OCI-LY7 (cell line): ENCODE results near the gene UQCC5. TPM values are rescaled to one million over a fixed set of nuclear protein-coding genes. Genes with fewer than 3 reads are reported as not detected.

Source experiments
- BruUV-seq: library from RNA; stranded (reverse); fragments of 400-500 nt; replicated peaks from 2 replicates; lab custom pipeline; 2021; lab: Mats Ljungman, UMichigan
- CTCF ChIA-PET: fragments of 300-600 bp; sonication (Branson Sonifier 250); formaldehyde crosslinking; loops from one replicate; lab custom pipeline; 2022; ENCODE audit warnings: antibody characterized with exemption; ENCODE audit not compliant: unreplicated experiment; lab: Charles Lee
- POLR2A ChIA-PET: fragments of 300-600 bp; sonication (Branson Sonifier 250); formaldehyde crosslinking; loops from one replicate; lab custom pipeline; 2022; ENCODE audit warnings: antibody characterized with exemption; lab: Charles Lee
- DNase-seq: peaks from one replicate; pipeline ENCODE4 v3.0.0-alpha.2; 2015; ENCODE audit warnings: low spot score
- H2AFZ ChIP-seq: fragments of 200-600 bp; sonication (generic), shearing (Covaris generic); 2 replicates; pipeline ENCODE4 v1.6.1; 2014; ENCODE audit warnings: mild to moderate bottlenecking, antibody characterized with exemption, low read length, moderate library complexity
- H3K27ac ChIP-seq: fragments of 200-600 bp; sonication (generic); 2 replicates; pipeline ENCODE4 v1.5.1; 2014; ENCODE audit warnings: mixed run types, low read depth, mild to moderate bottlenecking, moderate library complexity, low read length, inconsistent platforms; ENCODE audit not compliant: poor library complexity, severe bottlenecking
- H3K36me3 ChIP-seq: fragments of 200-600 bp; sonication (generic); 2 replicates; pipeline ENCODE4 v1.6.1; 2014; ENCODE audit warnings: mild to moderate bottlenecking, antibody characterized with exemption, low read length, moderate library complexity, mixed read lengths; ENCODE audit not compliant: insufficient read depth
- H3K4me1 ChIP-seq: fragments of 200-600 bp; sonication (generic); 2 replicates; pipeline ENCODE4 v1.5.1; 2014; ENCODE audit warnings: mild to moderate bottlenecking, low read length; ENCODE audit not compliant: insufficient read depth, poor library complexity, severe bottlenecking
- H3K4me2 ChIP-seq: fragments of 200-600 bp; sonication (generic); 2 replicates; pipeline ENCODE4 v1.6.1; 2014; ENCODE audit warnings: mild to moderate bottlenecking, low read length
- H3K4me3 ChIP-seq: fragments of 200-600 bp; sonication (generic); 2 replicates; pipeline ENCODE4 v1.5.1; 2014; ENCODE audit warnings: mild to moderate bottlenecking, low read depth, low read length; ENCODE audit not compliant: poor library complexity, severe bottlenecking
- H3K79me2 ChIP-seq: fragments of 200-600 bp; sonication (generic); 2 replicates; pipeline ENCODE4 v1.6.1; 2016; ENCODE audit warnings: low read depth, mild to moderate bottlenecking, low read length, moderate library complexity, mixed read lengths; ENCODE audit not compliant: insufficient read depth
- H3K9me2 ChIP-seq: fragments of 200-600 bp; sonication (generic); 2 replicates; pipeline ENCODE4 v1.6.1; 2016; ENCODE audit warnings: mild to moderate bottlenecking, low read length, mixed read lengths; ENCODE audit not compliant: insufficient read depth
- H3K9me3 ChIP-seq: fragments of 200-600 bp; sonication (generic); 2 replicates; pipeline ENCODE4 v1.6.1; 2014; ENCODE audit warnings: mild to moderate bottlenecking, mixed run types, low read length, mixed read lengths
- H4K20me1 ChIP-seq: fragments of 200-600 bp; sonication (generic); 2 replicates; pipeline ENCODE4 v1.6.1; 2014; ENCODE audit warnings: mild to moderate bottlenecking, antibody characterized with exemption, low read length, moderate library complexity, mixed read lengths; ENCODE audit not compliant: insufficient read depth
- EZH2phosphoT487 ChIP-seq: fragments of 200-600 bp; sonication (generic); IDR thresholded peaks from 2 replicates; pipeline ENCODE4 v1.6.1; 2018; ENCODE audit warnings: low read depth, borderline replicate concordance, mild to moderate bottlenecking, mixed run types, antibody characterized with exemption, low read length, moderate library complexity, mixed read lengths
- intact Hi-C: fragments of 100-400 bp; cut with micrococcal nuclease; formaldehyde crosslinking; loops from one replicate; pipeline ENCODE4 v1.10.0; 2022; ENCODE audit not compliant: unreplicated experiment
- total RNA-seq, 2 experiments: library from RNA; depleted of rRNA in 1 of 2; stranded (reverse); fragments of >200 nt in 1 of 2; shearing (Covaris generic) in 1 of 2; gene quantifications; 2 replicates each; pipeline ENCODE4 v1.2.3, GENCODE V29; 2014 to 2022
- TF ChIP-seq, protein P1 (sequence below): fragments of 200-600 bp; sonication (generic); conservative IDR thresholded peaks from 2 replicates; pipeline ENCODE4 v1.5.1; 2014; ENCODE audit warnings: mild to moderate bottlenecking, antibody characterized with exemption, low read length, moderate library complexity, mixed read lengths

Gene UQCC5
- total RNA-seq, 2 experiments from 2014 or later = 18.4 to 25.6 TPM

DNA sequence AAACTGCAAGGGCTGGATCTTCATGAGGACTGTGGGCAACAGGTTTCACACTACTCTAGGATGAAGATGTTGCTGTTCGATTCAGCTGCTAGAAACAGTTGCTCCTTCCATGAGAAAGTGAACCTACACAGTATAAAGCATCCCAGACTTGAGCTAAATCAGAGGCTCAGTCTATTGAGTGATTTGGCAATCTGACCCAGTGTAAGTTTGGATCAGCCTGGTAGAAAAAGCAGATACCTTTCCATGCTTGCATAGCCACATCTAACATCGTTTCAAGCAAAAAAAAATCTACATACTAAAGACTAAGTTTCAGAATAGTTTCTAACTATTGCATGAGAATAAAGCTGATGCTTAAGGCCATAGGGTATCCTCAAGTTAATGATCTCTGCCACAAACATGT is 4.6 kb downstream of the UQCC5 start:
- CTCF ChIA-PET = no interaction called here

GRCh38 chr3:52544937-52545336 is 8.5 kb downstream of the UQCC5 start:
- ChIA-PET POLR2A (interaction anchor here (0.6 to 1.2 kb wide), 4 partner anchors 8 to 24 kb away, joined by 3 to 4 read pairs (median 4); partner anchors contain the start of gene UQCC5), CTCF (no interaction called here)
- peak overlapping the region; percentile 9; the same call in 1 of the 2 replicates for H3K4me2 ChIP-seq
- H2AFZ ChIP-seq = no peak overlapping the region
- H4K20me1 ChIP-seq = peaks cover 8% of the 10 kb centered on the region; the same call in 1 of the 2 replicates
- no peak for TF ChIP-seq EZH2phosphoT487
- TF ChIP-seq, protein P1, sequence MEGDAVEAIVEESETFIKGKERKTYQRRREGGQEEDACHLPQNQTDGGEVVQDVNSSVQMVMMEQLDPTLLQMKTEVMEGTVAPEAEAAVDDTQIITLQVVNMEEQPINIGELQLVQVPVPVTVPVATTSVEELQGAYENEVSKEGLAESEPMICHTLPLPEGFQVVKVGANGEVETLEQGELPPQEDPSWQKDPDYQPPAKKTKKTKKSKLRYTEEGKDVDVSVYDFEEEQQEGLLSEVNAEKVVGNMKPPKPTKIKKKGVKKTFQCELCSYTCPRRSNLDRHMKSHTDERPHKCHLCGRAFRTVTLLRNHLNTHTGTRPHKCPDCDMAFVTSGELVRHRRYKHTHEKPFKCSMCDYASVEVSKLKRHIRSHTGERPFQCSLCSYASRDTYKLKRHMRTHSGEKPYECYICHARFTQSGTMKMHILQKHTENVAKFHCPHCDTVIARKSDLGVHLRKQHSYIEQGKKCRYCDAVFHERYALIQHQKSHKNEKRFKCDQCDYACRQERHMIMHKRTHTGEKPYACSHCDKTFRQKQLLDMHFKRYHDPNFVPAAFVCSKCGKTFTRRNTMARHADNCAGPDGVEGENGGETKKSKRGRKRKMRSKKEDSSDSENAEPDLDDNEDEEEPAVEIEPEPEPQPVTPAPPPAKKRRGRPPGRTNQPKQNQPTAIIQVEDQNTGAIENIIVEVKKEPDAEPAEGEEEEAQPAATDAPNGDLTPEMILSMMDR = no peak
- no peak overlapping the region for H3K4me3 ChIP-seq
- intact Hi-C loops = no loop called here
- no TSS peak for BruUV-seq
- H3K9me2 ChIP-seq = no peaks in the 10 kb centered on the region
- H3K79me2 ChIP-seq = peaks cover 10% of the 10 kb centered on the region; the same call in 1 of the 2 replicates
- peak overlapping the region; percentile 24 for H3K27ac ChIP-seq
- no peaks in the 10 kb centered on the region for H3K9me3 ChIP-seq
- DNase-seq = no peak
- H3K4me1 ChIP-seq = peaks cover 17% of the 10 kb centered on the region
- peaks cover 91% of the 10 kb centered on the region for H3K36me3 ChIP-seq

More for the DNA sequence above, 4.6 kb downstream of the UQCC5 start:
- H3K27ac ChIP-seq = no peak overlapping the region
- H3K36me3 ChIP-seq = peaks cover 65% of the 10 kb centered on the region
- H4K20me1 ChIP-seq = peaks cover 14% of the 10 kb centered on the region; the same call in 1 of the 2 replicates
- H2AFZ ChIP-seq = no peak overlapping the region
- intact Hi-C loops = no loop called here
- DNase-seq = no peak
- H3K9me2 ChIP-seq = no peaks in the 10 kb centered on the region
- H3K79me2 ChIP-seq = peaks cover 35% of the 10 kb centered on the region
- no peak overlapping the region for H3K4me3 ChIP-seq
- peaks cover 39% of the 10 kb centered on the region for H3K4me1 ChIP-seq
- BruUV-seq = no TSS peak
- POLR2A ChIA-PET = interaction anchor here (0.7 kb wide), 1 partner anchor 12 kb away, joined by 3 read pairs; no protein-coding TSS in a partner anchor
- H3K4me2 ChIP-seq = no peak overlapping the region
- no peaks in the 10 kb centered on the region for H3K9me3 ChIP-seq
- TF ChIP-seq EZH2phosphoT487 = no peak
- TF ChIP-seq, protein P1 = no peak
